ENCODE measurements around the gene RPS27.
"Not testable (repeated sequence)": the region's sequence is repeated elsewhere in the genome, so short reads cannot be mapped to it uniquely, and the experiment has no call there.

Gene RPS27

GRCh38 chr1:153985941-153986761 lies 4.4 kb upstream of the RPS27 start, which contains the start of gene RAB13:
Gene RAB13, minus strand, starts transcription at chr1:153986339. Its CDS starts 103 bp downstream, at chr1:153986236.
- no peak for DNase-seq (ENCODE audit: low read depth in 2 of 2)

DNA sequence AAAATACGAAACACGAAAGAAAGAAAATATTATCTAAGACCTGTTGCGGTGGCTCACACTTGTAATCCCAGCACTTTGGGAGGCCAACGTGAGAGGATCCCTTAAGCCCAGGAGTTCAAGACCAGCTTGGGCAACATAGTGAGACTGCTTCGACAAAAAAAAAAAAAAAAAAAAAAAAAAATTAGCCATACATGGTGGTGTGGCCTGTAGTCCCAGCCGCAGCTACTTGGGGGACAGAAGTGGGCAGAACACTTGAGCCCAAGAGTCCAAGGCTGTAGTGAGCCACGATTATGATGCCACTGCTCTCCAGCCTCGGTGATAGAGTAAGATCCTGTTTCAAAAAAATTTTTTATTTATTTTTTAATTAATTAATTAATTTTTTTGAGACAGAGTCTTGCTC lies 2.9 kb upstream of the RPS27 start:
- no peak for DNase-seq (ENCODE audit: low read depth in 2 of 2)

DNA sequence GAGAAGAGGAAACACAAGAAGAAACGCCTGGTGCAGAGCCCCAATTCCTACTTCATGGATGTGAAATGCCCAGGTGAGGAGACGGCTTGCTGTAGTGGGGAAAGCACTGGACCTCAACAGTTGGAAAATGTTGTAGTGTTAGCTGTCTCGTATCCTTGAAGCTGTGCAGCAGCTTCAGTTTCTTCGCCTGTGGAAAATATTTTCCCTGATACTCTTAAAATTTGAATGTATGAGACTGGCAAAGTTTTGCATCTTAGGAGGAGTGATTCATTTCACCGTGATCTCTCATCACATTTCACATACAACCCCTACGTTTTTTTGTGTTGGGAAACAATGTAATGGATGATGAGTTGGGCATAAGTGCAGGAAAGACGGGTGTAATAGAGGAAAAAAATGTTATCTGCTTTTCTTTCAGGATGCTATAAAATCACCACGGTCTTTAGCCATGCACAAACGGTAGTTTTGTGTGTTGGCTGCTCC lies 629 bp downstream of the RPS27 start:
- no peak for DNase-seq (ENCODE audit: low read depth in 2 of 2)

DNA sequence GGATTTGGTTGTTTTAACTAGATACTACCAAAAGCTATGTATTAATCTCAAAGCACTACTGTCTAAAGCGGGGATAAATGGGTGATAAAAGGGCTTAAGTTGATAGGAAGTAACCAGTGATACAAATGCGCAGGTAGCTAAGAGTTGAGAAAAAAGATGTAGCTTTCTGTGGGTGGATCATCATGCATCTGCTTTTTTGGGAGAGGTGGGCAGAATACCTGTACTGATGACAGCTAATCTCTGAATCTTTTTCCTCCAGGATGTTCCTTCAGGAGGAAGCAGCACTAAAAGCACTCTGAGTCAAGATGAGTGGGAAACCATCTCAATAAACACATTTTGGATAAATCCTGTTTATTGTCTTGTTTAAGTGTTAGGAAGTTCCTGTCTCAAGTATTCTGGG lies 1.2 kb downstream of the RPS27 start:
- DNase-seq (ENCODE audit: low read depth in 2 of 2): no peak

DNA sequence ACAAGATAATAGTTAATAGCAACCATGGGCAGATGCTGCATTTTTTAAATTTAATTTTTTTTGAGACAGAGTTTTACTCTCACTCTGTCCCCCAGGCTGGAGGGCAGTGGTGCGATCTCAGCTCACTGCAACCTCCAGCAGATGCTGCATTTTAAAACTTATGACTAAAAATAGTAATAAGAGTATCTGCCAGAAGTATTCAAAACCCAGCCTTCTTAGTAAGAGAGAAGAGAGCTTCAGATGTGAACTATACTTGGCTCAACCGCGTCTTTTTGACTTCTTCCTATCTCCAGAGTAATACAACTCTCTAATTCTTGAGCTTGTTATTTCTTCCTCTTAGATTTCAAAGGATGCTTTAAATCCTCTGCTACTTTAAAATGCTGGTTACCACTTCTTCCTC lies 4.6 kb downstream of the RPS27 start:
- DNase-seq (ENCODE audit: low read depth in 2 of 2): no peak

GRCh38 chr1:153995640-153996039 lies 5.1 kb downstream of the RPS27 start:
- no peak for DNase-seq (ENCODE audit: low read depth in 2 of 2)

- DNase-seq (ENCODE audit: low read depth in 2 of 2): not testable (repeated sequence)
Measured at GRCh38 chr1:153996882-153997281, 6.3 kb downstream of the RPS27 start.

GRCh38 chr1:154000420-154000819 lies 9.9 kb downstream of the RPS27 start:
- no peak for DNase-seq (ENCODE audit: low read depth in 2 of 2)

GRCh38 chr1:154006136-154006535 lies 15.6 kb downstream of the RPS27 start:
- no peak for DNase-seq (ENCODE audit: low read depth in 2 of 2)

- DNase-seq (ENCODE audit: low read depth in 2 of 2): no peak
Measured at GRCh38 chr1:154012129-154012528, 21.6 kb downstream of the RPS27 start.

DNA sequence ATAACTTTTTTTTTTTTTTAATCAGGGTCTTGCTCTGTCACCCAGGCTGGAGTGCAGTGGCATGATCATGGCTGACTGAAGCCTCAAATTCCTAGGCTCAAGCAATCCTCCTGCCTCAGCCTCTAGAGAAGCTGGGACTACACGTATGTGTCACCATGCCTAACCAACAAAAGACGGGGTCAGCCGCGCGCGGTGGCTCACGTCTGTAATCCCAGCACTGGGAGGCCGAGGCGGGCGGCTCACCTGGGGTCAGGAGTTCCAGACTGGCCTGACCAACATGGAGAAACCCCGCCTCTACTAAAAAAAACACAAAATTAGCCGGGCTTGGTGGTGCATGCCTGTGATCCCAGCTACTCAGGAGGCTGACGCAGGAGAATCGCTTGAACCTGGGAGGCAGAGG lies 22.0 kb downstream of the RPS27 start:
- not testable (repeated sequence) for DNase-seq (ENCODE audit: low read depth in 2 of 2)

DNA sequence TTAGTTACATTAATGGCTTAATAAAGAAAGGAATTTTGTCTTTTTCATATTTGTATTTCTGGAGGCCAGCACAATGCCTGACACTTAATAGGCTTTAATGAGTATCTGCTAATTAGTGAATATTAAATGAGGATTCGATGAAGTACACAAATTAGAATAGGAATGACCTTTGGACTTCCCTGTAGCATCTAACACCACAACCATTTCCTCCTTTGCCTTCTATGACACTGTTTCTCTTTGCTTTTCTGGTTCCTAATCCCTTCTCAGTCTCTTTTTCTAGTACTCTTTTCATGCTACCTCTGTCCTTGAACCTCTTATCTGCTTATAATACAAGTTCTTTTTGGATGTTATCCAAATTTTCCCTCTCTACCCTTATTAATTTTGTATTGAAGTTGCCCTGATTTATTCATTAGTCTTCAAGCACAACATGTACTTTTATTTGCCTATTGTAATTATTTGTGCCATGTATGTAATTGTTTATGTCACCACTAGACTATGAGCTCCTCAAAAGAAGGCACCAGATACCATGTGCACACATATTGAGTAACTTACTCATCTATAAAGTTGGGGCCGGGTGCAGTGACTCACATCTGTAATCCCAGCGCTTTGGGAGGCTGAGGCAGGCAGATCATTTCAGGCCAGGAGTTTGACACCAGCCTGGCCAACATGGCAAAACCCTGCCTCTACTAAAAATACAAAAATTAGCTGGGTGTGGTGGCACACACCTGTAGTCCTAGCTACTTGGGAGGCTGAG lies 23.8 kb downstream of the RPS27 start:
- DNase-seq (ENCODE audit: low read depth in 2 of 2): no peak

DNA sequence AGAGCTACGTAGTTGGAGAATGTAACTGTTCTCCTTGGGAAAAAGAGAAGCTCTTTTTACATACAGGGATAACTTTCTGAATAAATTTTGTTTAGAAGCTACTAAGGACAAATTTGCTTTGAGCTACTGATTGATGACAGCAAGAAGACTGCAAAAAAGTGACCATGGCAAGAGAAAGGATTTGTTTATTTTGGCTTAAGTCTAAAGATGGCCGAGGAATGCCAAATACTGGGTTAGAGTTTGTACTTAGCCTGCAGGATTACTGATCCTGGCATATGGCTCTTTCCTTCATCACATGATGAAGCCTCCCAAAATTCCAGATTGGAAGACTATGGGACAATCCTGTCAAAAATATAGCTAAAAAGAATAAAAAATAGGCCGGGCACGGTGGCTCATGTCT lies 28.7 kb downstream of the RPS27 start:
- DNase-seq (ENCODE audit: low read depth in 2 of 2): no peak

DNA sequence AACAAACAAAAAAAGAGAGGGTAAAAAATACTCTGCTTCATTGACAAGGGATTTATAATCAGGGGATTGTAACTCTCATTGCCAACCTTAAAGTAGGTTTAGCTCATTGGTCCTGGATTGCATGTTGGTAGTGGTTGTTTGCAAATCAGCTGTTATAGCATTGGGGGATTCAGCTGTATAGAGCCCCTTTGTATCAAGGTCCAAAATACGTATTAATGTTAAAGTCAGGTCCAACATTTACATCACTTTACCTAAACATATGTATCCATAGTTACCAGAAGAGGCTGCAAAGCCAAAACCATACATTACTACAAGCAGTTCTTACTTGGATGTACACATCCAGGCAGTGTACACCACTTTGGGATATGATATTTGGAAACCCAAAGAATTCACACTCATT lies 29.4 kb downstream of the RPS27 start:
- no peak for DNase-seq (ENCODE audit: low read depth in 2 of 2)

GRCh38 chr1:154033697-154034096 lies 43.1 kb downstream of the RPS27 start:
- not testable (repeated sequence) for DNase-seq (ENCODE audit: low read depth in 2 of 2)

All from stimulated activated CD4-positive, alpha-beta T cell treated with anti-CD3 and anti-CD28 coated beads, Interleukin-15, amount 100 ng/mL, for 48 hours (primary cell).